ENCODE results near the gene OR51G1. TPM values are rescaled to one million over a fixed set of nuclear protein-coding genes. Genes with fewer than 3 reads are reported as not detected.
"Not testable (repeated sequence)": the region's sequence is repeated elsewhere in the genome, so short reads cannot be mapped to it uniquely, and the experiment has no call there.

Gene OR51G1
- not detected in 2 replicates for total RNA-seq (2014; rRNA removed; shearing (Covaris generic))

- no peak for DNase-seq (ENCODE audit: low spot score)
Measured at GRCh38 chr11:4924239-4924638, at the start of gene OR51G1. Gene OR51G1, minus strand, starts transcription at chr11:4924339. Its CDS starts 0 bp downstream, at chr11:4924339.

- peak; percentile 0 for DNase-seq (ENCODE audit: low spot score)
Measured at GRCh38 chr11:4962816-4963215, 38.7 kb upstream of the OR51G1 start.

GRCh38 chr11:4960877-4961276 is 36.7 kb upstream of the OR51G1 start:
- DNase-seq (ENCODE audit: low spot score): peak; percentile 1

- DNase-seq (ENCODE audit: low spot score): no peak
Measured at GRCh38 chr11:4957396-4957795, 33.3 kb upstream of the OR51G1 start.

GRCh38 chr11:4955613-4956012 is 31.5 kb upstream of the OR51G1 start, which contains the start of gene OR51A2:
Gene OR51A2, minus strand, starts transcription at chr11:4955713. Its CDS starts 0 bp downstream, at chr11:4955713.
- not testable (repeated sequence) for DNase-seq (ENCODE audit: low spot score)

GRCh38 chr11:4947505-4947904 is 23.4 kb upstream of the OR51G1 start, which contains the start of gene OR51A4:
Gene OR51A4, minus strand, starts transcription at chr11:4947605. Its CDS starts 505 bp downstream, at chr11:4947100.
- DNase-seq (ENCODE audit: low spot score): no peak

- DNase-seq (ENCODE audit: low spot score): peak; percentile 0
Measured at GRCh38 chr11:4936745-4937144, 12.6 kb upstream of the OR51G1 start.

GRCh38 chr11:4932751-4933150 is 8.6 kb upstream of the OR51G1 start:
- peak; percentile 0 for DNase-seq (ENCODE audit: low spot score)

- no peak for DNase-seq (ENCODE audit: low spot score)
Measured at GRCh38 chr11:4926608-4927007, 2.5 kb upstream of the OR51G1 start.

GRCh38 chr11:4922304-4922703 is 1.8 kb downstream of the OR51G1 start:
- DNase-seq (ENCODE audit: low spot score): no peak

GRCh38 chr11:4921796-4922195 is 2.3 kb downstream of the OR51G1 start:
- DNase-seq (ENCODE audit: low spot score): no peak

GRCh38 chr11:4919250-4919649 is 4.9 kb downstream of the OR51G1 start, which contains the start of gene OR51G2:
Gene OR51G2, minus strand, starts transcription at chr11:4919350. Its CDS starts 3,687 bp downstream, at chr11:4915663.
- no peak for DNase-seq (ENCODE audit: low spot score)

GRCh38 chr11:4916581-4916980 is 7.6 kb downstream of the OR51G1 start:
- DNase-seq (ENCODE audit: low spot score): peak; percentile 83

GRCh38 chr11:4903484-4903883 is 20.7 kb downstream of the OR51G1 start, which contains the start of gene OR51A7:
Gene OR51A7, plus strand, starts transcription at chr11:4903783. Its CDS starts 3,587 bp downstream, at chr11:4907370.
- DNase-seq (ENCODE audit: low spot score): no peak

GRCh38 chr11:4891996-4892640 is 32.0 kb downstream of the OR51G1 start:
- DNase-seq (ENCODE audit: low spot score): peak; percentile 45

- no peak for DNase-seq (ENCODE audit: low spot score)
Measured at GRCh38 chr11:4890279-4890678, 33.9 kb downstream of the OR51G1 start.

- DNase-seq (ENCODE audit: low spot score): no peak
Measured at GRCh38 chr11:4887591-4887990, 36.5 kb downstream of the OR51G1 start.

- DNase-seq (ENCODE audit: low spot score): peak; percentile 25
Measured at GRCh38 chr11:4886186-4886585, 38.0 kb downstream of the OR51G1 start.

GRCh38 chr11:4884361-4884760 is 39.8 kb downstream of the OR51G1 start:
- no peak for DNase-seq (ENCODE audit: low spot score)

- no peak for DNase-seq (ENCODE audit: low spot score)
Measured at GRCh38 chr11:4882543-4882942, 41.6 kb downstream of the OR51G1 start.

GRCh38 chr11:4881860-4882500 is 42.2 kb downstream of the OR51G1 start, which contains the start of gene OR51T1:
Gene OR51T1, plus strand, starts transcription at chr11:4881900. Its CDS starts 0 bp downstream, at chr11:4881900.
- no peak for DNase-seq (ENCODE audit: low spot score)

- no peak for DNase-seq (ENCODE audit: low spot score)
Measured at GRCh38 chr11:4881188-4881587, 43.0 kb downstream of the OR51G1 start.

Data from HT-29 (cell line).